Activated CD8-positive, alpha-beta memory T cell treated with anti-CD3 and anti-CD28 coated beads for 36 hours (primary cell): ENCODE results near the gene GALNT5. TPM values are rescaled to one million over a fixed set of nuclear protein-coding genes. Genes with fewer than 3 reads are reported as not detected.
"Not testable (repeated sequence)": the region's sequence is repeated elsewhere in the genome, so short reads cannot be mapped to it uniquely, and the experiment has no call there.

Experiments
- CTCF ChIA-PET: fragments of 350-600 bp; sonication (Branson Sonifier 250); formaldehyde crosslinking; loops from one replicate; lab custom pipeline; 2021; ENCODE audit warnings: antibody characterized with exemption; lab: Charles Lee
- POLR2A ChIA-PET: fragments of 350-600 bp; sonication (Branson Sonifier 250); formaldehyde crosslinking; loops from one replicate; lab custom pipeline; 2021; ENCODE audit warnings: antibody characterized with exemption; lab: Charles Lee
- total RNA-seq, 2 experiments: library from RNA; stranded (reverse); gene quantifications; one replicate each; pipeline ENCODE4 v1.2.3, GENCODE V29; 2021

Gene GALNT5
- total RNA-seq, 2 experiments from 2014 or later: not detected

DNA sequence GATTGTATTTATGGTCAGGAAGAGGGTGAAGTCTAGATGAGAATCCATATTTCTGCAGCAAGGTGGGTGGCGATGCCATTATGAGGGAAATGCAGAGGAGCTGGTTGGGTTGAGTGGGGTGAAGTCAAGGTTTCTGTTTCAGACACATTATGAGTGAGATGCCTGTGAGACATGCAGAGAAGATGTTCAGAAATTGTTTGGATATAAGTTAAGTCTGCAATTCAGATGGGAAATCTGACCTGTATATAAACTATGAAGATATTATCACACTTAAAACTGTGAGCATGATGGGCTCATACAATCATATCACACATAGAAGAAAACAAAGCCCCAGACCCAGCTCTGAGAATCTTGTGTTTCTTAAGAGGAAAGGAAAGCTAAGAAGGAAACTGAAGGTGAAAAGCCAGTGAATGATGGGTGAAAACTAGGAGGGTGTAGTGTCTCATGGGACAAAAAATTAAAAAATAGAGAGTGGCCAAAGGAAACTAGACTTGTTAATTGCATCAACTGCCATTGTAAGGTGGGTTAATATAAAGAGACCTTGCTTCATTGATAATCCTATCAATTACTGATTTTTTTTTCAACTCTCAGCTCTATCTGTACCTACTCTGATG lies 14.2 kb downstream of the GALNT5 start:
- ChIA-PET POLR2A (no interaction called here), CTCF (interaction anchor here (0.7 kb wide), 1 partner anchor 278 kb away, joined by 3 read pairs; no protein-coding TSS in a partner anchor)

DNA sequence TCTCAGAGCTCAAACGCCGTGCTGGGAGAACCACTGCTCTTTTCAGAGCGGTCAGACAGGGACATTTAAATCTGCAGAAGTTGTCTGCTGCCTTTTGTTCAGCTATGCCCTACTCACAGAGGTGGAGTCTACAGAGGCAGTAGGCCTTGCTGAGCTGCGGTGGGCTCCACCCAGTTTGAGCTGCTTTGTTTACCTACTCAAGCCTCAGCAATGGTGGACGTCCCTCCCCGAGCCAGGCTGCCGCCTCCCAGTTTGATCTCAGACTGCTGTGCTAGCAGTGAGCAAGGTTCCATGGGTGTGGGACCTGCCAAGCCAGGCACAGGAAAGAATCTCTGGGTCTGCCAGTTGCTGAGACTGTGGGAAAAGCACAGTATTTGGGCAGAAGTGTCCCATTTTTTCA lies 21.8 kb downstream of the GALNT5 start:
- CTCF ChIA-PET, POLR2A ChIA-PET: not testable (repeated sequence)

DNA sequence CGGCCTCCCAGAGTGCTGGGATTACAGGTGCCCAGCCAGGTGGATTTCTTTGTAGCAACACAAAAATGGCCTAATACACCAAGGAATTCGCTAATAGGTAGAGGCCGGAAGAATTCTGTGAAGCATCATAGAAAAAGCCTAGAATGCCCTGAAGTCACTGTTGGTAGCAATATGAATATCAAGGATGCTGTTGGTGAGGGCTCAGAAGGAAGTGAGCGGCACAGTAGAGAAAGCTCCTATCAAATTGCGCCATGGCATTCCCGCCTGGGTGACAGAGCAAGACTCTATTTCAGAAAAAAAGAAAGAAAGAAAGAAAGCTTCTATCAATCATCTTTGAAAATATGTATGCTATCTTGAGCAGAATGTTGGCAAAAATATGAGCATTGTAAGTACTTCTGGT lies 23.8 kb downstream of the GALNT5 start:
- ChIA-PET POLR2A (no interaction called here), CTCF (no interaction called here)

DNA sequence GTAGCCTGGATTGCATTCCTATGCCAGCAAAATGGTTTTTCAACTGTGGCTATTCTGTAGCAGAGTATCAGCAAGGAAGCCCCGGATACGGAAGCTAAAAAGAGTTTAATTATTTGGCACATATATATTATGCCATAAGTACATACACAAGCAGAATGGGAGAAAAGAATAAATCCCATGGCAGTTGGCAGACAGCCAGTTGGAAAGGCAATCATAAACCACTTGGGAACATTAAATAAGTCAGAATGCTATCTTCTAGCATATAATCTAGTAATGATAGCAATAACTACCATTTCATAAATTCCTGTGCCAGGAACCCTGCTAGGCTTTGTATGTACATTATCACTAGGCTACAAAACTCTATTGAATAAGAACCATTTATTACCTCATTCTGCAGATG lies 26.0 kb downstream of the GALNT5 start:
- ChIA-PET CTCF (no interaction called here), POLR2A (no interaction called here)

DNA sequence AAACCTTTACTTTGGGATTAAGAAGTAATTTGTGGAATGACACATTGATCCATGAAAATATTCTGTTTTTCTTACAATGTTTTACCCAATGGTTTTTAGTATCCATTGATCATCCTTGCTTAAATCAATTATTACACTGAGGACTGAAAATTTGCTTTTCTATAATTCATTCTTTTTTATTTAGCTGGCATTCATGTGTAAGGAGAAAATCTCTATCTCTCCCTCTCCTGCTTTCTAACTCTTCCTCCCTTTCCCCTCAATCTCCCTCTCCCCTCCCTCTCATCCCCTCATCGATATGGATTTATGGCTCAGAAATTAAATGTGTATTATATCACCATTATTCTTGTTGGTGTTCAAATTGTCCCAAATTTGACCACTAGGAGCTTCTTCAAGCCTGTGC lies 29.7 kb downstream of the GALNT5 start:
- CTCF ChIA-PET: interaction anchor here (2.1 kb wide), 1 partner anchor 15 kb away, joined by 7 read pairs; no protein-coding TSS in a partner anchor

DNA sequence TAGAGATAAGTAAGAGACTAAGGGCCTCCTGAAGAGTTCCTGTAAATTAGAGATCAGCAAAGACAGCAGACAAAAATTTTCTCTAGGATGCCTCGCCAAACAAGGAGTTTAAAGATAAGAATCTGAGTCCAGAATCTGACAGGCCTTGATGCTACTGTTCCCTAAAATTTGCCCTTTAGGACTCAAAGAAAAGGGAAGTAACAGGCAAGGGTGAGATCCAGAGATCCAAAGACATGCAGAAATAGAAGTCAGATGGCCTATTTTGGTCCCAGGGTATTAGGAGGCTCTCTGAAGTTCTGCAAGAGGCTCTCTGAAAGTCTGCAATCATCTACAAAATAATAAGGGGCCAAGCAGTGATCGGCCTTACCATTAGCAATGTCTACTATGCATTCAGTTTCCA lies 33.0 kb downstream of the GALNT5 start:
- CTCF ChIA-PET: no interaction called here
- POLR2A ChIA-PET: no interaction called here

More for the DNA sequence above, 29.7 kb downstream of the GALNT5 start:
- POLR2A ChIA-PET: interaction anchor here (0.7 kb wide), 1 partner anchor 801 kb away, joined by 3 read pairs; no protein-coding TSS in a partner anchor

DNA sequence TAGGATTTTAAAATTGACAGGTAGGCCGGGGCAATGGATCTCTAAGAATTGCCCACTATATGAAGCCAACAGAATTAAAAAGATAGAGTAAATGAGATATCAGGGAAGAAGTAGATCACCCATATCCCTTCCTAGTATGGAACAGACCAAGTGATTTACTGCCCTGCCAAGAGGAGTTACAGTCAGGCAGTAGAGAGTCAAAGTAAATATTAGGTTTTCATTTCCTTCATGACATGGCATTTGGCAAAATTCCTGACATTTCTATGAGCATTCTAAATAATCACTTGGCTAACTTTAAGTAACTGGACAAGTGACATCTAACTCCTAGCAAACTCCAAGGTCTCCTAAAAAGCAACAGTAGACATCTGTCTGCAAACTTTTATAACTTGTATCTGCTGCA lies 33.5 kb downstream of the GALNT5 start:
- CTCF ChIA-PET: no interaction called here
- POLR2A ChIA-PET: no interaction called here

DNA sequence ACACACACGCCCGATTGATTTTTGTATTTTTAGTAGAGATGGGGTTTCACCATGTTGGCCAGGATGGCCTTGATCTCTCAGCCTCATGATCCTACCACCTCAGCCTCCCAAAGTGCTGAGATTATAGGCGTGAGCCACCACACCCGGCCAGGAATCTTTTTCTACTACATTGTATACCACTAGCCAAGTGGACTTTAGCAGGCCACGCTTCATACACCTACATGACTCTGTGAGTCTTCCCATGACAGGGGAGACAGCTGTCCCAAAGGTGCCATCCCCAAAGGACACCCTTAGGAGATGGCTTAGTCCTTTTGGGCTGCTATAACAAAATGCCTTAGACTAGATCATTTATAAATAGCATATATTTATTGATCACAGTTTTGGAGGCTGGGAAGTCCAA lies 35.3 kb downstream of the GALNT5 start:
- ChIA-PET POLR2A (no interaction called here), CTCF (no interaction called here)

DNA sequence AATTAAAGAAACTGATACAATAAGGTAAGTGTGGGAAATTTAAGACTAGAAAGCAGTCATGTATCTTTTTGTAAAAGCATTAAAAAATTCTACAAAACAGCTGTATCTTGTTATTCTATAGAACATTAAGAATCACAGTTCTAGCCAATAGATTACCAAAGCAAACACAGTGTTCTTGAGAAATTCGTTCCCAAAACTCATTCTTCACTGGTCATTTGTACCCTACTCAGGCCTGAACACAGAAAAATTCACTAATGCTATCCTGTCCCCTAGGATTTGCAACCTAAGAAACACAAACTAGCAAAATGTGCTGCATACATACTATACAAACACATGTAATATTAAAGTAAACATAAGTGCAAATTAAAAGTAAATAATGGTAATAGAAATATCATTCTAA lies 39.0 kb downstream of the GALNT5 start:
- ChIA-PET CTCF (no interaction called here), POLR2A (no interaction called here)

DNA sequence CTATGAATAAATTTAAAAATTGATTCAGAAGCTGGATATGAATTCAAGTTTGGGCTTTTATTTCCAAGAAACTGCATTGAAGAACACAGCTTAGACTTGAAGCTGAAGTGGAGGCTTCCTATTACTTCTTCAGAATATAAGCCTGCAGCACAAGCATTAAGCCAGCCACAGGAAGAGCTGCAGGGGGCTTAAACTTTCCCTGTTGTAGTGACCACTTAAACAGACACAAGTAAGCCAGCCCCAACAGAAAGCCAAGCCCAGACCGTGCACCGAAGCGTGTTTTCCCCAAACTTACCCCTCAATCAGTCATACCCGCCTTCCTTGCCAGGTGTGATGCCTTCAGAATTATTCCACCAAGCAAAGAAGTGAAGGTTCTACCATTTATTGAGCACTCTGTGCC lies 39.5 kb downstream of the GALNT5 start:
- ChIA-PET POLR2A (no interaction called here), CTCF (no interaction called here)

DNA sequence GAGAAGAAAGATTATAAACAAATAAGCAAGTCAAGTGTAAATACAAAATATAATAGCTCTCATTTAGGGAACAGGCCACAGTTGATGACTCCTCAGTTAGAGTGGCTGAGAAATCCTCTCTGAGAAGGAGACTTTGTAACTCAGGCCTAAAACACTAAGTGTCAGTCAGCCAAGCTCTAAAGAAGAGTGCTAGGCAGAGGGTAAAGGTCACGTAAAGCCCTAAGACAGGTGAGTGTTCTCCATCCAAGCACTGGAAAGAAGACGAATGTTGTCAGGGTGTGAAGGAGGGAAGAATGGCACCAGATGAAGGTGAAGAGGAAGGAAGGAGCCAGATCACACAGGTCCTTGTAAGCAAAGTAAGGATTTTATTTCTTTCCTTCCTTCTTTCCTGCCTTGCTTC lies 43.8 kb downstream of the GALNT5 start:
- CTCF ChIA-PET: interaction anchor here (1.2 to 3.1 kb wide), 6 partner anchors 13 to 296 kb away, joined by 3 to 13 read pairs (median 6); partner anchors contain the start of gene ERMN
- POLR2A ChIA-PET: no interaction called here

DNA sequence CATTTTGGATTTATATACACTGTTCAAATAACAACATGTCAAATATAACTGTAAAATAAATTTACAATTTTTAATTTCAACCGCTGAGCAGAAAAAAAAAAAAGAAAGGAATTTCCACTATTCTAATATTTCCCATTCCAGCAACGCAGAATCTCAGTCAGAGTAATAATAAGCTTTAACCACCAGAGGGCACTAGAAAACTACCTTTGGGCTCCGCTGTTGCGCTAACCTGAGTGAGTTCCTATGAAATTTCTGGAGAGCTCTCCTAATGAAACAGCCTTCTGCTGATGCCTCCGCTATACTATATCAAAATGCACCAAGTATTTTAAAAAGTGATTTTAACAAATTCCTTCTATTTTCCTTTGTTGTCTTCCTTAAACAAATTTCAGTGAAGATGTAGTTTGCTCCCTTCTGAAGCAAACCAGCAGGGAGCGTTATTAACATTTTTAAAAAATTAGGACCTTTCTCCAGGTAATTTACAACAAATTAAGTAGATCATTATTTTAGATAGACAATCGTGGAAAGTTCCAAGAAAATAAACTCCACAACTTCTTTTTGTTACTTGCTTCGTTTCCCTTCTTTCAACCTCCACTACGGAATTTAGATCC lies 45.1 kb downstream of the GALNT5 start:
- POLR2A ChIA-PET: interaction anchor here (0.6 to 0.7 kb wide), 4 partner anchors 102 to 419 kb away, joined by 3 to 4 read pairs (median 4); no protein-coding TSS in a partner anchor

DNA sequence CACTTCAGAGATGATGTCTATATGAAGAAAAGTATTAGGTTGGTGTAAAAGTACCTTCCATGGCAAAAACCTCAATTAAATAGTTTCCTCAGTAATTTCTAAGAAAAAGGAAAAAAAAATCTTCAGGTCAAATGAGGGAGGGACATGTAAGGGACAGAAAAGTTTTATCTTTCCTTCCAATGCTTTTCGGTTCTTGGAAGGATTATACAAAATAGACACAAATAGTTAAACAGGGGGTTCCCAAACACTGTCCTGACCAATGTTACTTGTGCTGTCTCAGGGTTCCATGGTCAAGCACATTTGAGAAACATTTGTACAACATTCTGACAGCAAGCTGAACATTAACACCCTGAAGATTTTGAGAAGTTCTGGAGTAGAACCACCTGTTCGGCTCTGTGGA lies 46.1 kb downstream of the GALNT5 start:
- ChIA-PET CTCF (interaction anchor here (0.6 to 3.1 kb wide), 5 partner anchors 24 to 297 kb away, joined by 3 to 14 read pairs (median 3); no protein-coding TSS in a partner anchor), POLR2A (interaction anchor here (0.9 kb wide), 1 partner anchor 175 kb away, joined by 3 read pairs; no protein-coding TSS in a partner anchor)

More for the DNA sequence above, 45.1 kb downstream of the GALNT5 start:
- CTCF ChIA-PET: interaction anchor here (0.7 to 3.1 kb wide), 23 partner anchors 13 to 449 kb away, joined by 3 to 14 read pairs (median 3); partner anchors contain the start of gene ERMN

DNA sequence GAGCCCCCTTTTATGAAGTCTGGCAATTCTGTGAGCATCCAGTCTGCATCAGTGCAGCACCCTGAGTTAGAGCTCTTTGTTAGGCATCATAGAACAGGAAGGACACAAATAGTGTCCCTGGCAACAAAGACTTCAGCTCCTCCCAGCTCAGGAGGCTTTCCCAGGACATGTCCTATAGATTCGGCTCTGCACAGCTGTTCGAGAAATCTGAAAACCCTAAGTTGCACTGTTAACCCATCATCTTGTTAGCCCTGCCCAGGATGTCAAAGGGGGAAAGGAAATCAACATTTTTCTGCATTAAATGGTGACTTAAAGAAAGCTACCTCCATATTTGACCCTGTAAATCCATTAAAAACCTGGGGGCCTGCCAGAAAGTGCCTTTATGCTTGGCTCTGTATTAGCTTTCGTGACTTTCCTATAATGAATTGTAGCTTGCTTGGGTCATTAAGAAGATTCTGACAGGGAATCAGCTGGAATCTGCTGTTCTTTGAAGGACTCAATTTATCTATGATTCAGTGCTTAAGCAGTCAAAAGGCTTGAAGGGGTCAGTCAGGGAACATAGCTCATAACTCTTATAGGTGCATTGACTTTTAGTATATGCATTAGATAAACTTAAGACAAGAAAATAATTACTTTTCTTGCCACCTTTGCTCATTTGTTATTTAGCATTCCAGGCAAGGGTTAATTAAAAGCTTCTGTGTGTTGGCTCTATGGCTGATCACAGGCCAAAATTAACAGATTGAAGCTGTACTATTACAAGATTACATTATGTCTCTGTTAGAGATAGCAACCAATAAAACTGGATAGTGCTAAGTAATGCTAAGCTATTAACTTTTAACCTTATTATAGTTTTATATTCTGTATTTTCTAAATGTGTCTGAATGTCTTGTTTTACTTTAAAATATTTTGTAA lies 47.6 kb downstream of the GALNT5 start:
- ChIA-PET CTCF (interaction anchor here (0.6 to 2.0 kb wide), 6 partner anchors 21 to 593 kb away, joined by 3 to 13 read pairs (median 4); no protein-coding TSS in a partner anchor), POLR2A (no interaction called here)

DNA sequence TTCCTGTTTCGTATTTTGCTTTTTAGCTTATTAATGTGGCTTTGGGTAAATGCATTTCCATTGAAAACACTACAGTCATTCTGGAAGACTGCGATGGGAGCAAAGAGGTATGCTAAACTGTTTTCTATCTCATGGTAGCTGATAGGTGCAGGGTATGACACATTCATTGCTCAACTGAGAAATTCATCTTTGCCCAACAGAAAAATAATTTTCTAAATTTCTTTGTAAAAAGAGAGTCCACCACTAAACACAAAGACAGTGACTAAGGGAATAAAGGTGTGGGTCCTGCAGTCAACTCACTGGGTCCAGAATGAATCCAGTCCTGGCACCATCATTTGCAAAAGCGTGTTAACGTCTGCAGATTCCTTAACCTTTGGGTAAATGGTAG lies 48.2 kb downstream of the GALNT5 start:
- POLR2A ChIA-PET: no interaction called here
- CTCF ChIA-PET: interaction anchor here (1.2 to 2.0 kb wide), 3 partner anchors 21 to 31 kb away, joined by 4 to 13 read pairs (median 5); no protein-coding TSS in a partner anchor

DNA sequence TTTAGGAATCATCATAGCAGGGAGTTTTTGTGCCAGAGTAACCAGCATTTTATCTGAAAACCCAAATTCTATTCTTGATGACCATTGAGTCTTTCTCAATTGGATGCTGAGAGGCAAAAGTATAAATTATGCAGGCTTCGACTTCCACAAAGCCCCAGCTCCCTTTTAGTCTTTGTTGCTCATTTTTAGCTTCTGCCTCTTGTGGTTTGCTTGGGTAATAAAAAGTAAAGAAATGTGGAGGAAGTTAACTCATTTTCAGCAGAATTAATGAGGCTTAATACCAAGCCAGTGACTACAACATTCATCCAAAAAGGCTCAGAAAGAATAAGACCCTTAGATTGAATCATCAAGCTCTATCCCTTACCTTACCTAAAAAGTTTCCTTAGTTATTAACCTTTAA lies 49.5 kb downstream of the GALNT5 start:
- ChIA-PET CTCF (interaction anchor here (1.0 to 1.6 kb wide), 3 partner anchors 20 to 133 kb away, joined by 3 to 5 read pairs (median 3); no protein-coding TSS in a partner anchor), POLR2A (interaction anchor here (0.7 kb wide), 1 partner anchor 132 kb away, joined by 3 read pairs; no protein-coding TSS in a partner anchor)

DNA sequence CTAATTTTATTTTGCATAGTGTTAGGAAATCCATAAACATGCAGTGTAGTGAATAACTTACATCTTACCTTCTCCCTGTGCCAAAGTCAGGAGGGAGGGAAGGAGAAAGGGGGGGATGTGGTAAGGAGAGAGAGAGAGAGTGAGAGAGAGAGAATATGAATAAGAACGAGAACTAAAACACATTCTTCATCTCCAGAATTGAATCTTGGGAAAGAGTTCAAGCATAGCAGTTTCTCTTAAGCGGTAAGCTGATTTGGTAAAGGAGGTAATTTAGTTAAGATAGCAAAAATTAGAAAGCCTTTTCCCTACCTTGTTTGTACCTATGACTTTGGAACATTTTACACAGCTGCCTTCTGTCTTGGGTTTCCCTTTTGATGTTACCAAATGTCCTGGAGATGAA lies 52.4 kb downstream of the GALNT5 start:
- ChIA-PET CTCF (interaction anchor here (1.5 kb wide), 1 partner anchor 18 kb away, joined by 4 read pairs; no protein-coding TSS in a partner anchor), POLR2A (no interaction called here)

DNA sequence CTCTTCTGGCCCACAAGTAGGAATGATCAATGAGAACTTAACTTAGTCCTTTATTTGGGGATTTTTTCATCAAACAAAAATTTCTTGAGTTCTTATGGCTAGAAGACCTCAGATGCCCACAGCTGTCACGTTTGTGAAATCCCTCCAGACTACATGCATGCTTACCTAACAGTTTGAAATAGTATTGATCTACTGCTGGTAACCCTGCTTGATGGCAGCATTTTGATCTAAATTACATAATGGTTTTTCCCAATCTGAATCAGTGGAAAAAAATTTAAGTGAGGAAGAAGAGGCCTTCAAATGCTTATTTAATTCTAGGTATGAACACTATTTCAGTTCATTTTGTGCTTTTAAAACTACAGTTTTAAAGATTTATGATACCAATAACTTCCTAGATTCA lies 54.2 kb downstream of the GALNT5 start:
- POLR2A ChIA-PET: interaction anchor here (0.6 kb wide), 1 partner anchor 107 kb away, joined by 3 read pairs; no protein-coding TSS in a partner anchor
- CTCF ChIA-PET: no interaction called here

DNA sequence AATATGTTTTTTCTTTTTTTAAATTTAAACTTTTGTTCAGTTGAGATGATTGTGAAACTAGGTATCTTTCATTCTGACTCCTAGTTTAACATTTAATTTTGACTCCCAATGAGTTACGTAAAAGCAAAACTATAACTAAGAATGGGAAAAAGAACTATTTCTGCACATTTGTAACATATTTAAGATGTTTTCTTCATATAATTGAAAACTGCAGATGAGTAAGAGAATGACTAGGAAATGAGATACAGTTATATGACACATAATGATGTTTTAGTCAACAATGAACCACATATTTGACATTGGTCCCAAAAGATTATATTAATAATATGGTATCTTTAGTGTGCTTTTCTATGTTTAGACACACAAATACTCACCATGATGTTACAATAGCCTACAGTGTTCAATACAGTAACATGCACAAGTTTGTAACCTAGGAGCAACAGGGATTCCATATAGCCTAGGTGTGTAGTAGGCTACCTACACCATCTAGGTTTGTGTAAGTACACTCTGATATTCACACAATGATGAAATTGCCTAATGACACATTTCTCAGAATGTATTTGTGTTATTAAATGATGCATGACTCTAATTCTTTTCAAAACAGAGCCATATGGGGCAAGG lies 55.5 kb downstream of the GALNT5 start:
- POLR2A ChIA-PET: no interaction called here
- CTCF ChIA-PET: interaction anchor here (4.4 kb wide), 1 partner anchor 15 kb away, joined by 20 read pairs; no protein-coding TSS in a partner anchor
